Activated T-cell treated with anti-CD3 and anti-CD28 coated beads for 24 hours (primary cell): ENCODE measurements around the gene MAML2.

Experiments
- DNase-seq: peaks from one replicate; pipeline ENCODE4 v3.0.0-alpha.2; 2020; ENCODE audit warnings: low read depth

The MAML2 gene

DNA sequence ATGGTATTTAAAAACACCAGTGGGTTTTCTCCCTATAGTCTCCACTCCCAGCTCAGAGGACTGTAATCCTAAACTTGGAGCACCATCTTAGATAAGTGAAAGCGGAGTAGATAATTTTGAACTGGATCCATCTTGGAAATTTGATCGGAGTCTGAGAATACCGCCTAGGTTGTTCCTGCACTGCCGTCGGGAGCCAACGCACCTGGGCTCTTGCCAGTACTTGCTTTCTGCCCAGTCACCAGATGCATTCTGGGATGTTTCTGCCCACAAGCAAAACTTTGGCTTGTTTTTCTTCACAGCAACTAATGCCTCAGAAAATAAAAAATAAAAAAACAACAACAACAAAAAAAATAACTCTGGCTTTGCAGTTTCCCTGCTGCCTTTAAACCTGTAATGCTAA, 306.1 kb downstream of the MAML2 start:
- DNase-seq, result no peak

DNA sequence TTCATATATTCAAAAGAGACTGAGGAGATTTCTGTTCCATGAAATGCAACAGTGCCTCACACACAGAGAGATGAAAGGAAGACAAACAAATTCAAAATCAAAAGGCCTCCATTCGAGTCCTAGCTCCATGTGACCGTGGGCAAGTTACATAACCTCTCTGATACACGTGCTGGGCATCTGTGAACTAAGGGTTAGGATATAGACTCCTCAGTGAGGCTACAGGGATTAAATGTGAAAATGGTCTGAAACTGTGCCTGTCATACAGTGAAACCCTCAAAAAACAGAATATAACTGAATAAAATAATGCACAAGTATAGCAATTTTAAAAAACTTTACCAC, 307.3 kb downstream of the MAML2 start:
- DNase-seq, result no peak

DNA sequence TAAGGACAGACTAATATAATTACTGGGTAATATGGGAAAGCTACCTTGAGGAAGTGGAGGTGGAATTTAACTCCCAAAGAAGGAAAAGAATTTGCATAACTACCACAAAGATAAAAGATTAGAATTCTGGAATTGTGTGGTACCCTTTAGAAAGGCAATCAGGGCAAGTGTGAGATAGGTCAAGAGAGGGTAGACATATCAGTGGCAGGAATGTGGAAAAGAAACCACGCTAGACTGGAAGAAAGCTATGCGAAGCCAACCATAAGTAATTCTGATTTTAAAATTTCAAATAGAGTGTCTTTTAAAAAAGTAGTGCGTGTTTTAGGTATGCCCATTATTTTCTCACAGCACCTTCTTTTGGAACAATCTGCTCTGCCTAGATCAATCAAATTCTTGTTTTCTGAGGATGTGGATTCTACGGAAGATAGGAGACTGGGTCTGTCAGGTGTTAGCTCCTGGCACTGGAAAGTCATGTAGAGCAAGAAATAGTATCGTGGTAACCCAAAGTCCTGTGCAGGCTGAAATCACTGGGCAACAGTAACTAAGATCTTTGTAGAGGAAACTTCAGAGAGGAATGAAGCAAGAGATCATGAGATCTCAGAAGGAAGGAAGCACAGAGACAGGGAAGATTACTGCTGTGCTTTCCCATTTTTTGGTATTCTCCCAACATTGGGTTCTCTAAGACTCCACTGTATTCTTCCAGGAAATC, 307.8 kb downstream of the MAML2 start:
- no peak for DNase-seq

DNA sequence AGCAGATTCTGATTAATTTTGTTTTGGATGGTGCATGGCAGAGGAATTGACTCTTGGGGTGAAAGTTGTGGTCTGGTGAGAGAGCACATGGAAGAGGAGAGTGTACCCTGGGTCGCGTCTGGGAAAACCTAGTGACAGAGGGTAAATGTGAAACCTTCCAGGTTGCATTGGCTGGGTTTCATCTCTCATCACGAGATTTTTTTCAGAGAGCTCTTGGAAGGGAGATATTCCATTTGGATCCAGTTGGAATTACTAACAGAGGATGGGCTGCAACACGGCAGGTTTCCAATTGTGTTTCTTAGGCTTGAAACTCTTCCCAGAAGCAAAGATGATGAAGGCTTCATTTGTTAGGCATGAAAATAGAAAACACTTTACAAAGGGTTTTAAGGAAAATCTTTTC, 309.4 kb downstream of the MAML2 start:
- no peak for DNase-seq

DNA sequence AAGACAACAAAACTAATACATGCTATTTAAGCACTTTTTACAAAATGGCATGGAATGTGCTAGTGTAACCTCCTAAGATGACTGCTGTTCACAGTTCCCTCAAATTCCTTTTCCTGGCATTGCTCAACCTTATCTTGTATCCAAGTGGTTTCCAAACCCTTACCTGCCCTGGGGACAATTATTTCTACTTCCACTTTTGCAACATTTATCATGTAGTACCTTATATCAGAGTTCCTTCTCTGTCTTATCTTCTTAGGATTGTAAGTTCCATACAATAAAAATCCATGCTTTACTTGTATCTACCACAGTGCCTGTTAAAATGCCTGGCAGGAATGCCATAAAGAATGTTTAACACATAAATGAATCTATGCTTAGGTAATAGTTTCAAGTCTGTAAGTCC, 309.9 kb downstream of the MAML2 start:
- DNase-seq, result no peak

DNA sequence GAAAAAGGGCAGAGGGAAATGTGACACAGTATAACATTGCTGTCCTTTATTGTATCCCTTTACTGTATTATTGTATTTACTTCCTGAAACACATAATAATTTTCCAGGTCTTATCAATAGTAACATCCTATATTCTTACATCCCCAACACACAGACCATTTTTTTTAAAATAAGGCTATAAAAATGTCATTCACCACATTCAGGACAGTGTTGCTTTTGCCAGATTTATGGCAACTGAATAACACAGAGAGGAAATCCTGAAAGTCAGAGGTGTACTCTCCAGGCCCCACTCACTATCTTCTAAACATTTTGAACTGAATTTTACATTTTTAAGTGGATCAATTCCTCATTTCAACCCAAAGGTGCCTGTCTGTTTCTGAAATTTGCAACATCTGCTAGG, 314.2 kb downstream of the MAML2 start:
- no peak for DNase-seq

DNA sequence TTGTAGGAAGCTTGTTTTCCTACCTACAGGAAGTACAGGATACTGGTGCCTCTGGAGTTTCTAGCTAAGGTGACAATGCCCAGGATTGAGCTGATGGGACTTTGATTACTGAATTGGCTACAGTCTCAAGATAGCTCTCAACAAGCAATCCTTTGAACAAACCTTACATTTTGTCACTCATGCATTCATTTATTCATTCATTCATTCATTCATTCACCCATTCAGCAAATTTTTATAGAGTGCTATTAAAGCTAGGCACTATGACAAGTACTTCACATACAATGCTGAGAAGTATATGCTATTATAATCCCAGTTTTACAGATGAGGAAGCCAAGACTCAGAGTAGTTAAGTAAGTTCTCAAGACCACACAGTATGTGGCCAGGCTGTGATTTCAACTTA, 316.0 kb downstream of the MAML2 start:
- DNase-seq, result no peak

DNA sequence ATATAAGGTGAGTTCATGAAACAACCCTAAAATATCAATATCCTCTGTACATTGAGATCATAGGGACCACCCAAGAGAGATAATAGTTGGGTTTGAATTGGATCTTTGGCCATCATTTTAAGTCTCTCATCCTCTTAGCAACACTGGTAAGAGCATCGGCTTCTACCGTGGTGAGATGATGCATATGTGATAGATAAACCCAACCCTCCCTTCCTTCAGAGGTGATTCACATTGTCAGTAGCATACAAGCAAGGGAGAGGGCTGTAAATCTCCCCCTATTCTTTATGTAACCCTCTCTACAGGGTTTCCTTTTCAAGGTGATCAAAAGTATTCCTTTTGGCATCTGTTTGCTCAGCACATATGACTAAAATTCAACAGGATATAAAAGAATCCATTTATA, 316.7 kb downstream of the MAML2 start:
- DNase-seq, result no peak

DNA sequence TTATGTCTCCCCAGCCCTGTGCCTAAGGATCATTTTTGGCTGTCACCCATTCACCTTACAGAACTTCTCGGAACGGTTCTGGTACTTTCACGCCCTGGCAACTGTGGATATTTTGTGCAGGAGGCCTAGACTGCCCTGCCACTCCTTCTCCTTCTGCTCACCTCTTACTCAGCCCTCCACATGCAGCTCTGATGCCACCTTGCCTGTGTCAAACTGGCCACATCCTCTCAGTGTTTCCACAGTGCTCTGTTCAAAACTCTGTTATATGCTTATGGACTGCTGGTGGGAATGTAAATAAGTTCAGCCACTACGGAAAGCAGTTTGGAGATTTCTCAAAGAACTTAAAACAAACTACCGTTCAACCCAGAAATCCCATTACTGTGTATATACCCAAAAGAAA, 318.3 kb downstream of the MAML2 start:
- DNase-seq, result no peak

DNA sequence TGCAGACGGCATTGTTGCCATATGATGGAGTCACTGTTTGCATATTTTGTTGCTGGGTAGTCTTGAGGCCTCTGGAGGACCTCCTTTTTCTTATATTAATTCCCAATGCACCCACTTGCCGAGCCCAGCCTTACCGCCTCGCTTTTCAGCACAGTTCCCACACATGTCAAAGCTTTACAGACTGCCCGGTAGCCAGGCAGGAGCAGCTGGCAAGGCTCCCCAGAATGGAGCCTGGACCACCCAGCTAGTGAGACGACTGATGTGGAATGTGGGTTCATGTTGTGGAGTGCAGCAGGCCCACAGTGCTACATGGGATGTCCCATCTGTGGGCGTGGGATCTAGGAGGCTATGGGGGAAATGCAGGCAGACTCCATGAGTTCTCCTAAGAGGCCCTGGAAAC, 319.7 kb downstream of the MAML2 start:
- DNase-seq, result no peak

DNA sequence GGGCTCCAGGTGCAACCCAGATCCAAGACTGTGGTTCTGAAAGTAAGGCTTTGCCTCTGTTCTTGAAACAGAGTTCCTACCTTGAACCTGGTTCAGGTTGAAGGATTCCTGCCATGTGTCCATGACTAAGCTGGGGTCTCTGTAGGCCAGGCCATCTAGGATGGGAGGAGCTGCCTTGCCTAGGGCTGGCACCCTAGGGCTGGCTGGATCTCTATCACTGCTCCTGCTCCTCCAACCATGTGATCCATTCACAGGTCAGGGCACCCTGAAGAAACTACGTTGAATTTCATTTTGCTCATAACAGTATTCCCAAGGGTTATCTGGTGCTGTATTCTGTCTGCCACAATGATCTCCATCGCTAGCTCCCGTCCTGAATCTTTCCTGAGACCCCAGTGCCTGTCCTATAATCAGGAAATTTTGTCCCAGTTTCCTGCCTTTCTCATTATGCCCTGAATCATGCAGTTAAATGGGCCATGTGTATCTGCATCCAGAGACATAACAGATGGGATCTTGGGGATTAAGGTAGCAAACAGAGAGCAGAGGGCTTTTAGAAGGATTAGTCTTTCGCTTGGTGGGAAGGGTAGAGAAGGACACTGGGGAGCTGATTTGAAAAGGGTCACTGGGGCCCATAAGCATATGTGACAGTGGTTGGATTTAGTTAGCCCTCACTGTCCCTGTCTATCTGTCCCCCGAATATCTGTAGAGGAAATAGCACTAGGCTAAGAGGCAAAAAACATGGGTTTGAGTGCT, 320.9 kb downstream of the MAML2 start:
- DNase-seq, result no peak

DNA sequence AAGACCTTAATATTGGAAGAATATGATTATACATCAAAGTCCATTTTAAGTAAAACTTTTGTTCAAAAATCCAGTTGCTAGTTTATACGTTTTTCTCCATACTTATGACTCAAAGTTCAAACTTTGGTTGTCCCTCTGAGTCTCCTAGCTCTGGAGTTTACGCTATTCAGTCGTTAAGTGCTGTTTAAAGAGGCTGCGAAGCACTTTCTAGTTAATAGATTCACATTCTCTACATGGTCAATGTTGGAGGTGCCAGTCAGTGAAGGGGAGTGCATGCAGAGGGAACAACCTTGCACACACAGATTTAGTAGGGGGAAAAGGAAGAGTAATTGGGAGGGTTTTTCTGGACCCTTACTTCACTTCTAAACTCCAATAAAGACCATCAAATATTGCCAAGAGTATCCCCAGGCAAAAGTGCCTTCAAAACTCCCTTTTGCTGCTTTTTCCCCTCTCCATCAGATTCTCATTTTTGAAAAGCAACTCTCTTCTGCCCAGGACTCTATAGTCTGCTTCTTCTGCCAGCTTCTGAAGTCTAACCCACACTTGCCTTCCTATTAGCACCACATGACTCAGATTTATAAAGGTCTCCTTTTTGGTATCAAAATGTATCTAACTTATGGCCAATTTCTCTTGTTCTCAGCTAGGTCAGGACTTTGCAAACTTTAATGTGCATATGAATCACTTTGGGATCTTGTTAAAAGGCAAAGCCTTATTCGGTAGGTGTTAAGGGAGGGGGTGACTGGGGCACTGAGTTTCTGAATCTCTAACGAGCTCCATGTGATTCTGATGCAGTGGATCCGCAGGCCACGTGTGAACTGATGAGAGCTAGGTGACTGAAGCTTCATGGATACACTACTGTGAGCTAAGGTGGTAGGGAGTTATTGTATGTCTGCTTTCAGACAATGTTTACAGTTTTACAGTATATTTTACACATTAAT, 322.9 kb downstream of the MAML2 start:
- DNase-seq, result no peak

DNA sequence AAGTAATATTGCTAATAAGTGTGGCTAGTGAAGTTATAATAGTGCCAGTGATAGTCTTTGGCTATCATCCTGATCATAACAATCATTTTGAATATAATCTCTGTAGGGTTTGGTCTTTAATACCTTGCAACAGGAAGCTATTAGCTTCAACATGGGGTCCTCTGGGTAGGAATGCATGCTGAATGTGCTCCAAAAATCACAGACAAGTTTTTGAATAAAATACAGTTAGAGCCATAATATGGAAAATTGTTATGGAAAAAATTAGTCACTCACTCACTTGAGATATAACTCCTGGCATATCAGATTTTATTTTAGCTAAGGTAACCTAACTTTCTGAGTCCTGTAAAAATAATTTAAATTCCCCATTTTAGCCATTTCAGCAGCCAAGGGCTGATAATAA, 323.7 kb downstream of the MAML2 start:
- no peak for DNase-seq

DNA sequence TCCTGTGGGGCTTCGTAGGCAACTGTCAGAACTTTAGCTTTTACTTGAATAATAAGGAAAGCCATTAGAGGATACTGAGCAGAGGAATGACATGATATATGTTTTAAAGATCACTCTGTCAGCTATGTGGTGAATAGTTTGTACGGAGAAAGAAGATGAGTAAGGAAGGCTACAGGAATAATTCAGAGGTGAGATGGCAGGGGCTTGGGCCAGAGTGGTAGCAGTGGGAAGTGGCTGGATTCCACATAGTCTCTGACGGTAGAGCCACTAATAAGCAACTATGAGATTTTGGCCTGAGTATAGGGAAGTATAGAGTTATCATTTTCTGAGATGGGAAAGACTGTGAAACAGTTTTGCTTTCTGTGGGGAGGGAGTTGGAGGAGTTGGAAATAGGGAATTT, 325.1 kb downstream of the MAML2 start:
- DNase-seq, result no peak

DNA sequence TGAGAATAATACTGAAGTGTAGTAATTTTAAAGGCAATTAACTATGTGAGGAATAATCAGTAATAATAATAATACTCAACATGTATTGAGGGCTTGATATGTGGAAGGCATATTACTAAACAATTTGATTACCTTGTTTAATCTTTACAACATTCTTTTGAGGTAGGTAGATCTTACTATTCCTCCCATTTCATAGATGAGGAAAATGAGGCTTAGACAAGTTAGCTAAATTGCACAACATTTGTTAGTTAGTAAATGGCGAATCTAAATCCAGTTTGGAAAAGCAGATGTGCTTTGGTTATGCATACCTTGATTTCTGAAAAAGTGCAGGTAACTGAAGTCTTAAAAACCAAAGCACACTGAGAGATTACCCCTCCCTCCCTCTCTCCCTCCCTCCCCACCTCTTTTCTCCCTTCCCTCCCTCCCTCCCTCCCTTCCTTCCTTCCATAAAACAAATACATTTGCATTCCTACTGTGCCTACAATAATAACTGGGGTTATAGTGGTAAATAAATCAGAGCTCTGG, 326.0 kb downstream of the MAML2 start:
- DNase-seq, result no peak

DNA sequence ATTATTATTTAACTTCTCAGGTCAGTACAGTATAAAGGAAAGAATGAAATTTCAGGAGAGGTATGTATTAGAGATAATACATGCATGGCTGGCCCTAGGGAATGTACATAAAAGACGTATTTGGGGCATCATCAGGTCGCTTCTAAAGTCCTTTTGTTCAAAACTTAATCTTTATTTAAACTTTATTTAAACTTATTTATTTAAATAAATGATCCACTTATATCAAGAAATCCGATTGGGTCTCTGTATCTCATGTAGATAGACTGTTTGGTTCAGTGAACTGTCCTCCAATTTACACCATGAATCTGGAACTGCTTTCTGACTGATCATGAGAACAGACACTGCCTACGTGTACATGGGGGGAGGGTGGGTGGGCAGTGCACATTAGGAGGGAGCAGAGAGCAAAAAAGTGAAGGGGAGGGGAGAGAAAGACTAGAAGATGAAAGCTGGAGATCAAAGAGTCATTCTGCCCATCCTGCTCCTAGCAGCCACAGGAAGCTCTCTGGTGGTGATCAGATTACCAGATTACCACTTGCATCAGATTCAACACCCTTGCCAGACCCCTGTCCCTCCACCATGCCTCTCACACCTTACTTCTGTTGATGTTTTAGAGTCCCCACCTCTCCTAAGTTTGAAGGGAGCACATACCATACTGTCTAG, 327.0 kb downstream of the MAML2 start:
- no peak for DNase-seq

DNA sequence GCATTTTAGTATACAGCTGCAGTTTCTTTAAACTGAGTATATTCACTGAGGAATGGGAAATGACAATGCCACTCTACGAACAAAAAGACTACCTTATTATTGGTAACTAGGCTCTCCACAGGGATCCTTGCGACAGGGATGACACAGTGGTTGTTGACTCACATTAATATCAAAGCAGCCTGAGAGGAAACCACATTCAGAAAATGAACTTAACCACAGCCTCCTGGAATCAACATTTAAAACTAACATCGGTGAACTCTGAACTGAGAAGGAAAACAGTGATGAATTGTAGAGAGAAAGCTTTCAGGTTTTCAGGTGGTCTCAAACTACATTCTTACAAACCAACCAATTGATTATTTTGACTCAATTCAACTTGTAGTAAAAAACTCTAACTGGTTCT, 328.8 kb downstream of the MAML2 start:
- peak; percentile 25 for DNase-seq

DNA sequence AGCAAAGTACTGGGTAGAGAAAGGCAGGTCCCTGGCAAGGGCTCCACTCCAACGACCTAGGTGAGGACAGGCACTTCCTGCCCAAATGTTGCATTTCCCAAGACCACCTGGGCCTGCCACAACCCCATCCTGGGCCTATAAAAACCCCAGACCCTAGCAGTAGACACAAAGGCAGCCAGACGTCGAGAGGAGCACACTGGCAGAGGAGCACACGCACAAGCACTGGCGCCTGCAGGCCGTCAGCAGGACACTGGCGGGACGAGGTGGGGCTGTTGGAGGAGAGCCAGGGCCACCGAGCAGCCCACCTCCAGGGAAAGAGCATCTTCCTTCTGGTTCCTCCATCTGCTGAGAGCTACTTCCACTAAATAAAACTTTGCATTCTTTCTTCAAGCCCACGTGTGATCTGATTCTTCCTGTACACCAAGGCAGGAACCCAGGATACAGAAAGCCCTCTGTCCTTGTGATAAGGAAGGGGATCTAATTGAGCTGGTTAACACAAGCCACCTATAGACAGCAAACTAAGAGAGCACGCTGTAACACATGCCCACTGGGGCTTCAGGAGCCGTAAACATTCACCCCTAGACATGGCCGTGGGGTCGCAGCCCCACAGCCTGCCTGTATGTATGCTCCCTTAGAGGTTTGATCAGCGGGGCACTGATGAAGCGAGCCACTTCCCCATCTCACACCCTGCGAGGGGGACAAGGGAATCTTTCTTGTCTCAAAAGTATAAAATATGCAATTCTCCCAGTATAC, 329.4 kb downstream of the MAML2 start:
- no peak for DNase-seq

DNA sequence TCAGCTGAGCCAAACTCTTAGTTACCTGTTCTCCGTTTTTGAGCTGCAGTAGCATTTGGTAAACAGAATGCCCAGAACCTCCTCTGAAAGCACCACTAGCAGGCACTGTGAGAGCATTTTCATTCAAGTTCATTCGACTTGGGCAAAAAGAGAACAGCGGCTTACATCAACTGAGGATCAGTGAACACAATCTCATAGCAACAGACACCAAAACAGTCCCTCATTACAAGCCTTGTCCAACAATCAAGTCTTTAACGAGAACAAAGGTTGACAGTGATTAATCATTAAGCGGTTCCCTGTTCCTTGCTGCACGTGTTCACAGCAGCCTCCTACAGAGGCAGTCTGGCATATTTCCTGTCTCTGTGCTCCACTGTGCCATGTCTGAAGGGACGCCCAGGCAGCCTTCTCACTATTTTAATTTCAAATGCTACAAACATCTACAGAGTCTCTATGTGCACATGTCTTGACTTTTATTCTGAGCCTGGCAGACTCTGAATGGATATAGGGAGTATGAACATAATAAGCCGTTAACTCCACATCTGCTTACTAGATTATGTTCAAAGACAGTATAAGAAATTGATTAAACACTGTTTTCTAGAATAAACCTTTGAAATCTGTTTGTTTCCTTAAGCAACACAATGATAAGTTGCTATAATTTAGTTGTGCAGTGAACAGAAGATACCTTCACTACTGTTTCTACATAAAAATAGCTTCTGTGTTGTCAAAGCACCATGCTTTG, 330.7 kb downstream of the MAML2 start:
- DNase-seq, result peak; percentile 23

DNA sequence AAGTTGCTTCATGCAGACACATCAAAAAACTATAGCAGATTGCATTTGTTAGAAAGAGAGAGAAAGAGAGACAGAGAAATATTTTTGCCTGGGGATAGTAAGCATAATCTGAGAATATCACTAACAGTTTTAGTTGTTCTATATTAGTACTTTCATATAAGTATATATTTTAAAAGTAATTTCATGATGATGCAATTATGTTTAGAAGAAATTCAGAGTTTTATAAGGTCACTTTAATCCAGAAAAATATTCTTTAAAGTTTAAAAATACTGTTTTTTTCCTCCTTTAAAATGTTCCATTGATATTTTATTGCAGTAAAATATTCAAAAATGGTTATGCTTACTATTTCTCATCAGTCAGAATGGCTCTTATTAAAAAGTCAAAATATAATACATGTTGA, 332.3 kb downstream of the MAML2 start:
- no peak for DNase-seq
